IMR-90 (cell line): ENCODE results near the gene TYW5. TPM values are rescaled to one million over a fixed set of nuclear protein-coding genes. Genes with fewer than 3 reads are reported as not detected.
A peak's percentile ranks its signal among the peaks of the same experiment; 100 is the strongest.

Experiments
- ATAC-seq: fragments of 200-7000 bp; cut with Tn5 transposase; 2 replicates; pipeline ENCODE4 v1.9.1; 2020; ENCODE audit warnings: low read depth, mild to moderate bottlenecking, moderate library complexity
- BruUV-seq: library from RNA; stranded (reverse); fragments of 400-500 nt; replicated peaks from 2 replicates; lab custom pipeline; 2021; lab: Mats Ljungman, UMichigan
- CTCF ChIA-PET: fragments of 300-600 bp; formaldehyde crosslinking; extraction: SDS; loops from one replicate; lab custom pipeline; 2021; ENCODE audit warnings: antibody characterized with exemption; lab: Yijun Ruan, JAX
- POLR2A ChIA-PET: fragments of 300-600 bp; sonication (Branson Sonifier 250); formaldehyde crosslinking; loops from one replicate; lab custom pipeline; 2022; ENCODE audit warnings: antibody characterized with exemption; ENCODE audit not compliant: unreplicated experiment; lab: Charles Lee
- DNase-seq: peaks from one replicate; pipeline ENCODE4 v3.0.0; 2013
- H2AFZ ChIP-seq: replicated peaks from 2 replicates; pipeline ENCODE3; 2013; ENCODE audit warnings: low read length, mild to moderate bottlenecking; ENCODE audit not compliant: poor library complexity
- H2AK5ac ChIP-seq: 2 replicates; pipeline ENCODE4 v1.6.1; 2013; ENCODE audit warnings: low read depth, low read length, inconsistent platforms
- H2AK9ac ChIP-seq: replicated peaks from 2 replicates; pipeline ENCODE3; 2013; ENCODE audit warnings: mild to moderate bottlenecking, low read depth, low read length, moderate library complexity; ENCODE audit not compliant: poor library complexity
- H2BK120ac ChIP-seq: 2 replicates; pipeline ENCODE4 v1.6.1; 2013; ENCODE audit warnings: low read depth, low read length, inconsistent platforms
- H2BK15ac ChIP-seq: 3 replicates; pipeline ENCODE4 v1.6.1; 2013; ENCODE audit warnings: low read depth, low read length, inconsistent platforms
- H2BK20ac ChIP-seq: 2 replicates; pipeline ENCODE4 v1.6.1; 2013; ENCODE audit warnings: low read depth, mild to moderate bottlenecking, inconsistent platforms, low read length, moderate library complexity
- H2BK5ac ChIP-seq: 2 replicates; pipeline ENCODE4 v1.6.1; 2013; ENCODE audit warnings: mild to moderate bottlenecking, low read depth, low read length, inconsistent platforms; ENCODE audit not compliant: poor library complexity, severe bottlenecking
- H3K14ac ChIP-seq: replicated peaks from 2 replicates; pipeline ENCODE4 v1.6.1; 2013; ENCODE audit warnings: low read depth, low read length, inconsistent platforms
- H3K18ac ChIP-seq: 2 replicates; pipeline ENCODE4 v1.6.1; 2013; ENCODE audit warnings: low read depth, low read length, control low read depth
- H3K23ac ChIP-seq: 2 replicates; pipeline ENCODE4 v1.6.1; 2013; ENCODE audit warnings: low read depth, low read length, inconsistent platforms
- H3K27ac ChIP-seq: 2 replicates; pipeline ENCODE4 v1.5.1; 2013; ENCODE audit warnings: mild to moderate bottlenecking, control low read depth, low read length; ENCODE audit not compliant: insufficient read depth
- H3K27me3 ChIP-seq: 2 replicates; pipeline ENCODE4 v1.6.1; 2013; ENCODE audit warnings: low read length; ENCODE audit not compliant: control insufficient read depth, insufficient read depth
- H3K36me3 ChIP-seq: 2 replicates; pipeline ENCODE4 v1.6.1; 2013; ENCODE audit warnings: low read length, mixed read lengths; ENCODE audit not compliant: control insufficient read depth, insufficient read depth
- H3K4ac ChIP-seq: 2 replicates; pipeline ENCODE4 v1.6.1; 2013; ENCODE audit warnings: low read depth, low read length, inconsistent platforms
- H3K4me1 ChIP-seq: 2 replicates; pipeline ENCODE4 v1.6.1; 2013; ENCODE audit warnings: low read length, mixed read lengths; ENCODE audit not compliant: control insufficient read depth, insufficient read depth
- H3K4me2 ChIP-seq: 2 replicates; pipeline ENCODE4 v1.6.1; 2013; ENCODE audit warnings: low read depth, mild to moderate bottlenecking, control low read depth, low read length, moderate library complexity
- H3K4me3 ChIP-seq: 2 replicates; pipeline ENCODE4 v1.5.1; 2013; ENCODE audit warnings: low read depth, mild to moderate bottlenecking, control low read depth, low read length, moderate library complexity; ENCODE audit not compliant: insufficient read depth
- H3K56ac ChIP-seq: 2 replicates; pipeline ENCODE4 v1.6.1; 2013; ENCODE audit warnings: low read length, inconsistent platforms; ENCODE audit not compliant: insufficient read depth; ENCODE audit errors: extremely low read depth
- H3K79me1 ChIP-seq, 2 experiments: 2 replicates each; pipeline ENCODE4 v1.6.1; 2013; ENCODE audit warnings: low read length in 2 of 2, inconsistent platforms in 1 of 2, low read depth in 1 of 2
- H3K9ac ChIP-seq: 2 replicates; pipeline ENCODE4 v1.6.1; 2013; ENCODE audit warnings: low read depth, low read length, control low read depth
- H3K9me1 ChIP-seq: 2 replicates; pipeline ENCODE4 v1.6.1; 2013; ENCODE audit warnings: low read length, inconsistent platforms; ENCODE audit not compliant: insufficient read depth
- H3K9me3 ChIP-seq: 2 replicates; pipeline ENCODE4 v1.6.1; 2013; ENCODE audit warnings: low read length; ENCODE audit not compliant: control insufficient read depth, insufficient read depth
- H4K20me1 ChIP-seq: 2 replicates; pipeline ENCODE4 v1.6.1; 2013; ENCODE audit warnings: low read length, inconsistent platforms; ENCODE audit not compliant: insufficient read depth
- H4K5ac ChIP-seq: 2 replicates; pipeline ENCODE4 v1.6.1; 2013; ENCODE audit warnings: mild to moderate bottlenecking, low read depth, low read length, control low read depth
- H4K8ac ChIP-seq, 2 experiments: 2 replicates each; pipeline ENCODE4 v1.6.1; 2013; ENCODE audit warnings: low read depth in 2 of 2, low read length in 2 of 2, control low read depth in 1 of 2, inconsistent platforms in 1 of 2
- H4K91ac ChIP-seq: 2 replicates; pipeline ENCODE4 v1.6.1; 2013; ENCODE audit warnings: low read depth, low read length, inconsistent platforms; ENCODE audit not compliant: insufficient read depth
- BHLHE40 ChIP-seq: fragments of 150-350 bp; IDR thresholded peaks from 2 replicates; pipeline ENCODE4 v1.6.1; 2016; ENCODE audit warnings: mild to moderate bottlenecking, low read depth, low read length
- CEBPB ChIP-seq: IDR thresholded peaks from 2 replicates; pipeline ENCODE4 v1.6.1; 2012; ENCODE audit warnings: low read depth, low read length, improper control_type of control experiment
- CHD1 ChIP-seq: IDR thresholded peaks from 2 replicates; pipeline ENCODE4 v1.6.1; 2012; ENCODE audit warnings: low read depth, low read length, improper control_type of control experiment
- CTCF ChIP-seq: conservative IDR thresholded peaks from 2 replicates; pipeline ENCODE4 v1.5.1; 2012; ENCODE audit warnings: mild to moderate bottlenecking, low read depth, low read length, improper control_type of control experiment
- ELK1 ChIP-seq: fragments of 150-350 bp; IDR thresholded peaks from 2 replicates; pipeline ENCODE4 v1.6.1; 2016; ENCODE audit warnings: low read depth, mild to moderate bottlenecking, low read length, moderate library complexity, borderline replicate concordance
- FOS ChIP-seq: fragments of 150-350 bp; IDR thresholded peaks from 2 replicates; pipeline ENCODE4 v1.6.1; 2016; ENCODE audit warnings: low read depth, low read length
- MAFK ChIP-seq: IDR thresholded peaks from 2 replicates; pipeline ENCODE4 v1.6.1; 2012; ENCODE audit warnings: low read depth, low read length, improper control_type of control experiment
- MAZ ChIP-seq: IDR thresholded peaks from 2 replicates; pipeline ENCODE4 v1.6.1; 2012; ENCODE audit warnings: low read depth, mild to moderate bottlenecking, low read length, improper control_type of control experiment, moderate library complexity, borderline replicate concordance
- MXI1 ChIP-seq: IDR thresholded peaks from 2 replicates; pipeline ENCODE4 v1.6.1; 2012; ENCODE audit warnings: low read depth, mild to moderate bottlenecking, low read length, moderate library complexity, borderline replicate concordance
- NFE2L2 ChIP-seq: fragments of 150-350 bp; IDR thresholded peaks from 2 replicates; pipeline ENCODE4 v1.6.1; 2016; ENCODE audit warnings: low read depth, mild to moderate bottlenecking, low read length
- POLR2A ChIP-seq: IDR thresholded peaks from 2 replicates; pipeline ENCODE4 v1.6.1; 2012; ENCODE audit warnings: mild to moderate bottlenecking, low read depth, low read length
- RAD21 ChIP-seq: IDR thresholded peaks from 2 replicates; pipeline ENCODE4 v1.6.1; 2012; ENCODE audit warnings: low read length, improper control_type of control experiment
- RCOR1 ChIP-seq: IDR thresholded peaks from 2 replicates; pipeline ENCODE4 v1.6.1; 2012; ENCODE audit warnings: mild to moderate bottlenecking, low read length, improper control_type of control experiment; ENCODE audit not compliant: insufficient replicate concordance
- RFX5 ChIP-seq: IDR thresholded peaks from 2 replicates; pipeline ENCODE4 v1.8.0; 2012; ENCODE audit warnings: low read depth, mild to moderate bottlenecking, low read length, moderate library complexity
- SMC3 ChIP-seq: fragments of 150-350 bp; IDR thresholded peaks from 2 replicates; pipeline ENCODE4 v1.6.1; 2016; ENCODE audit warnings: low read depth, mild to moderate bottlenecking, antibody characterized with exemption, low read length, moderate library complexity
- USF2 ChIP-seq: fragments of 150-350 bp; IDR thresholded peaks from 2 replicates; pipeline ENCODE4 v1.6.1; 2017; ENCODE audit warnings: mild to moderate bottlenecking, antibody characterized with exemption, low read length, low read depth
- WGBS, 2 experiments: methylation state at CpG; one replicate each; pipeline versions ENCODE4 v1.1.5 to v1.1.7; 2013; ENCODE audit warnings: missing lambda C conversion rate in 2 of 2; ENCODE audit not compliant: insufficient read length in 1 of 2; ENCODE audit errors: extremely low coverage in 2 of 2; 5-methylcytosine and 5-hydroxymethylcytosine counted together
- dilution Hi-C: fragments of 300-500 bp; cut with HindIII; formaldehyde crosslinking; loops from one replicate; pipeline ENCODE4 v1.14.3; 2018; ENCODE audit warnings: low sequenced_read_pairs; ENCODE audit not compliant: unreplicated experiment
- in situ Hi-C: fragments of 300-500 bp; cut with MboI; formaldehyde crosslinking; loops from 3 replicates; pipeline ENCODE4 v1.14.3; 2019; ENCODE audit warnings: low sequenced_read_pairs, inconsistent platforms, mixed read lengths
- intact Hi-C: fragments of 100-400 bp; cut with micrococcal nuclease; formaldehyde crosslinking; loops from 2 replicates; pipeline ENCODE4 v1.10.0; 2022
- polyA plus RNA-seq, 3 experiments: library from polyadenylated mRNA; depleted of rRNA; stranded (reverse); fragments of >200 nt; gene quantifications; 2 replicates each; pipeline ENCODE4 v1.2.3, GENCODE V29; 2012; ENCODE audit warnings: low replicate concordance in 1 of 3
- total RNA-seq: library from RNA; depleted of rRNA; stranded (reverse); fragments of >200 nt; gene quantifications from 2 replicates; pipeline ENCODE4 v1.2.3, GENCODE V29; 2012

The TYW5 gene
- total and polyA plus RNA-seq, 2 of the 4 experiments (the other 2 are of a cell fraction): 3.8 to 4.0 TPM

GRCh38 chr2:199940373-199940772 is 14.9 kb downstream of the TYW5 start:
- Histone ChIP-seq H3K4me2 (no peak overlapping the region), H3K18ac (no peak overlapping the region), H2BK120ac (no peak overlapping the region), H3K9me3 (no peaks in the 10 kb centered on the region), H3K27ac (no peak overlapping the region), H4K20me1 (0 out of 2 replicates have a peak, but pooled peaks cover 2% of the 10 kb centered on the region), H4K8ac (no peak overlapping the region), H3K36me3 (peaks cover 11% of the 10 kb centered on the region), H2AK5ac (no peak overlapping the region), H3K56ac (no peak overlapping the region), H2BK15ac (no peak overlapping the region), H2BK20ac (no peak overlapping the region), H3K14ac (no peak overlapping the region), H3K4me3 (no peak overlapping the region), H2AK9ac (no peak overlapping the region), H3K4me1 (no peaks in the 10 kb centered on the region; the same call in 1 of the 2 replicates), H3K79me1 (peaks cover 10 to 19% of the 10 kb centered on the region in 2 experiments), H3K27me3 (no peaks in the 10 kb centered on the region), H3K4ac (no peak overlapping the region), H4K91ac (no peak overlapping the region), H3K9ac (no peak overlapping the region), H4K5ac (no peak overlapping the region), H3K23ac (no peak overlapping the region), H3K9me1 (peaks cover 4% of the 10 kb centered on the region; the same call in 1 of the 2 replicates), H2BK5ac (no peak overlapping the region), H2AFZ (no peak overlapping the region)
- ATAC-seq: peak; percentile 62
- dilution Hi-C loops: no loop called here
- CTCF ChIA-PET: interaction anchor here (0.7 to 1.4 kb wide), 6 partner anchors 9 to 235 kb away, joined by 3 to 6 read pairs (median 4); no protein-coding TSS in a partner anchor
- in situ Hi-C loops: no loop called here
- WGBS, 2 experiments: 100% methylated on average over 1 of the region's 2 CpGs; no CpG with 5 or more reads in 1 of the 2 experiments
- peak; percentile 38 for DNase-seq
- TF ChIP-seq FOS: no peak
- no peak for TF ChIP-seq CEBPB
- TF ChIP-seq RAD21: peak; percentile 36
- no peak for TF ChIP-seq MAFK
- no peak for TF ChIP-seq CHD1
- TF ChIP-seq NFE2L2: no peak
- no peak for TF ChIP-seq RFX5
- no peak for TF ChIP-seq MAZ
- TF ChIP-seq USF2: no peak
- TF ChIP-seq ELK1: no peak
- no peak for TF ChIP-seq MXI1
- TF ChIP-seq SMC3: peak; percentile 40; the same call in 1 of the 2 replicates
- TF ChIP-seq CTCF: peak; percentile 41
- no peak for TF ChIP-seq BHLHE40
- no peak for TF ChIP-seq RCOR1
- TF ChIP-seq POLR2A: no peak
- no TSS peak for BruUV-seq
- POLR2A ChIA-PET: no interaction called here
- intact Hi-C loops: loop anchor here (1.0 to 5.0 kb wide), 2 partner anchors 78 to 236 kb away; no protein-coding TSS in a partner anchor
